Activated T-cell treated with anti-CD3 and anti-CD28 coated beads, Interleukin-2, amount 50 U/mL, for 24 hours (primary cell): ENCODE results near the gene AIP.

Source experiments
- DNase-seq: peaks from one replicate; pipeline ENCODE4 v3.0.0-alpha.2; 2020
- H3K27ac Mint-ChIP-seq: 2 replicates; pipeline ENCODE4 v1.8.0; 2020; ENCODE audit warnings: mild to moderate bottlenecking, mixed read lengths
- H3K27me3 Mint-ChIP-seq: 2 replicates; pipeline ENCODE4 v1.8.0; 2020; ENCODE audit warnings: mixed read lengths
- H3K36me3 Mint-ChIP-seq: 2 replicates; pipeline ENCODE4 v1.8.0; 2020; ENCODE audit warnings: low read depth, mixed read lengths
- H3K4me1 Mint-ChIP-seq: 2 replicates; pipeline ENCODE4 v1.8.0; 2020; ENCODE audit warnings: low read depth, mixed read lengths
- H3K4me3 Mint-ChIP-seq: 2 replicates; pipeline ENCODE4 v1.8.0; 2020; ENCODE audit warnings: mild to moderate bottlenecking, moderate library complexity, mixed read lengths
- H3K9me3 Mint-ChIP-seq: 2 replicates; pipeline ENCODE4 v1.8.0; 2020; ENCODE audit warnings: mixed read lengths

Gene AIP

DNA sequence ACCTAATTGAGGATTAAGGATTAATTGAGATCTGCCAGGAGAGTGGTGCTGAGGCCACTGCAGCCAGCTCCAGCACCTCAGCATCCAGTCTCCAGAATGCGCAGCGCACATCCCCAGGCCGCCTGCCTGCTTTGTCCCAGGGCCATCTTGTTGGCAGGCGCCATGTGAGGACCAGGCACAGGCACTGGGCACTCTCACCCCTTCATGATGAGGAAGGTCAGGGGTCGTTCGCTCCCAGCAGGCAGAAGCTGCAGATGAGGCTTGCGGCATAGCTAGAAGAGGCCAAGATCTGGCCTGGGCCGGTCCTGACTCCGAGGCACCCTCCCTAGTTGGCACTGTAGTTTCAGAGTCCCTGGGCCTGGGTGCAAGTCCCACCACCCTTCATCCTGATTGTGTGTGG is 34.0 kb downstream of the AIP start:
- Mint-ChIP-seq H3K27ac (no peak overlapping the region), H3K4me1 (no peaks in the 10 kb centered on the region), H3K9me3 (no peaks in the 10 kb centered on the region), H3K27me3 (peaks cover 5% of the 10 kb centered on the region), H3K36me3 (no peaks in the 10 kb centered on the region), H3K4me3 (no peak overlapping the region)
- DNase-seq, result no peak

DNA sequence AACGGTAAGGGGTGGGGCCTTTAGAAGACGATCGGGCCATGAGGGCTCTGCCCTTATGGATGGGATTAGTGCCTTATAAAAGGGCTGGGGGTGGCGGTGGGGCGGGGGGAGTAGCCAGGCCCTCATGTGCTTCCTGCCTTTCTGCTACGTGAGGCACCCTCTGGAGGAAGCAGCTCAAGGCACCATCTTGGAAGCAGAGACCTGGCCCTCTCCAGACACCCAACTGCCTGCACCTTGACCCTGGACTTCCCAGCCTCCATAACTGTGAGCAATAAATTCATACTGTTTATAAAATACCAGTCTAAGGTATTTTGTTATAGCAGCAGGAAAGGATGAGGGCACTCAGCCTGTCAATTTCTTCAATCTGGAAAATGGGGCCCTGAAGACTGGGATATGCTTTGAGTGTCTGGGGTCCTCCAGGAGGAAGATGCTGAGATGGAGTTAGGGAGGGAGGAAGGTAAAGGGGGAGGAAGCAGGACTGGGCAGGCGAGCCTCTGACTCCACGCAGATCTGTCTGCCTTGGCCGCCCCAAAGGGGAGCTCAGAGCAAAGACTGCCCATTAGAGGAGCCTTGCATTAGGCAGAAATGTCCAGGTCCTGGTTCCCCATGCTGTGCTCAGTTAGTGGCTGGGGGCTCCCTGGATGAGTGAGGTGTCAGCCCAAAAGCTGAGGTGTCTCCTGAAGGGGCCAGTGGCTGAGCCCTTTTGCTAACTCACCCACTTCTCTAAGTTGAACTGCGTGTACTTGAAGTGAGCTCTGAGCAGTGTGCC is 35.1 kb downstream of the AIP start:
- no peak overlapping the region for H3K27ac Mint-ChIP-seq
- H3K4me3 Mint-ChIP-seq, result no peak overlapping the region
- H3K36me3 Mint-ChIP-seq, result no peaks in the 10 kb centered on the region
- no peaks in the 10 kb centered on the region for H3K9me3 Mint-ChIP-seq
- no peak for DNase-seq
- H3K4me1 Mint-ChIP-seq, result no peaks in the 10 kb centered on the region
- peaks cover 5% of the 10 kb centered on the region for H3K27me3 Mint-ChIP-seq

DNA sequence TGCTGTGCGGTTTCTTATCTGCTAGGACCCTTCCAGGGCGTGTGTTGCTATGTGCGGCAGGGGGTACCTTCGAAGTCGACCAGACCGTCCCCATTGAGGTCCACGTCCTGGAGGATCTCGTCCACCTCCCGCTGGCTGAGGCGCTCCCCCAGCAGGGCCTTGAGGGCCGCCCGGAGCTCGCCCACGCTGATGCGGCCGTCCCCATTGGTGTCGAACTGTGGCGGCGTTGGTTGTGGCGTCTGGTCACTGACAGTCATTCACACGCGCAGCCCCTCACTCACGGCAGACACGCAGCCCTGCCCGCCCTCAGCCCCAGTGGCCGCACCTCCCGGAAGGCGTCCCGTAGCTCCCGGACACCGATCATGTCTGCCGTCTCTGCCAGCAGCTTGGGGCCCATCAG is 36.9 kb downstream of the AIP start:
- Mint-ChIP-seq H3K9me3 (no peaks in the 10 kb centered on the region), H3K27ac (no peak overlapping the region), H3K4me1 (no peaks in the 10 kb centered on the region), H3K36me3 (no peaks in the 10 kb centered on the region), H3K27me3 (peaks cover 3% of the 10 kb centered on the region), H3K4me3 (no peak overlapping the region)
- no peak for DNase-seq

DNA sequence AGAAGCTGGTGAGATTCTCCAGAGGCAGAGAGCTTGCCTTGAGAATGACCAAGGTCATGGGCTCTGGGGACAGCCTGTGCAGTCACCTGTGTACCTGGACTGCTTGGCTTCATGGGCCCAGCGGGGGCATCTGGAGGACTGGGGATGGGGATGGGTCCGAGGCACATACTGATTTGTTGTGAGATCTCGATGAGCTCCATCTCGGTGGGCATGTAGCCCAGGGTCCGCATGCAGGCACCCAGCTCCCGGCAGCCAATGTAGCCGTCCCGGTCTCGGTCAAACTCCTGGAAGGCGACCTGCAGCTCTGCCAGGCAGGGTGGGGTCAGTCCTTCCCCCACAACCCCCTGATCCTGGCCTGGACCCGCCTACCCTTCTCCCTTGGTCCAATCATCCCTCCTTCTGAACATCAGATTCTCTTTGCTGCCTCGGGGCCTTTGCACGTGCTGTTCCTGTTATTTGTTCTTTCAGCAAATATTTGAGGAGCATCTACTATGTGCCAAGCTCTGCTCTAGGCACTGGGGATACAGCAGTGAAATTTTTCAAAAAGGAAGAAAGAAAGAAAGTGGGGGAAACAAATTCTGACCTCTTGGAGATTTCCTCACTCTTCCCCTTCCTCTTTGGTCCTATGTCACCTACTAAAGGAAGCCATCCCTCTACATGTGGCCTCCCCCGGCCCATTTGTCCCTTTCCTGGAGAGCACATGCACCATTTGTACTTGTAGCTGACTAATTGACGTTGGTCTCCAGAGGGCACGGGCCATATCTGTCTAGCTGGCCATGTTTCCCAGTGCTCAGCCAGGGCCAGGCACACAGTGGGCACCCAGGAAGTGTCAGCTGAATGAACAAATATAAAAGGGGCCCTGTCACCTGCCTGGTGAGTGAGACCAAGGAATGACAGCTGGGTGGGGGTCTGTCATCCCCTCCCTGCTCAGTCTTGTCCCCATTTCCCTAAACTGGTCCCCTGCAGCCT is 38.3 kb downstream of the AIP start:
- Mint-ChIP-seq H3K36me3 (no peaks in the 10 kb centered on the region), H3K27me3 (peaks cover 3% of the 10 kb centered on the region), H3K4me3 (no peak overlapping the region), H3K9me3 (no peaks in the 10 kb centered on the region), H3K27ac (no peak overlapping the region), H3K4me1 (no peaks in the 10 kb centered on the region)
- no peak for DNase-seq

DNA sequence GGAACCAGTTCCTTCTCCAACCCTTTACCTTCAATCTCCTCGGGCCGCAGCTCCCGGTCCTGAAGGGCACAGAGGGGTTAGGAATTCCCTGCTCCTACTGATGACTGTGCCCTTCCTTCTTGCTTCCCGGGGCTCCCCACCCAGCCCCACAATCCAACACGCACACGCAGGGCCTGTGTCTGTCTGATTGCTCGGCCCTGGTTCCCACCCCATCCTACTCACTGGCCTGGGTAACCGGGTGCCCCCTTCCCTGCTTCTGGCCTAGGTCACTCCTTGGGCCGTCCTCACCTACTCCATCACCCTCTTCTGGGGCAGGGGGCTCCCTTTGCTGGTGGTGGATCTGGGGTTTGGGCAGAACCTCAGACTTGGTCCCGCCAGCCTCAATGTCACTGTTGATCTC is 39.1 kb downstream of the AIP start:
- Mint-ChIP-seq H3K27ac (no peak overlapping the region), H3K27me3 (peaks cover 6% of the 10 kb centered on the region), H3K36me3 (no peaks in the 10 kb centered on the region), H3K9me3 (no peaks in the 10 kb centered on the region), H3K4me1 (no peaks in the 10 kb centered on the region), H3K4me3 (no peak overlapping the region)
- DNase-seq, result no peak

DNA sequence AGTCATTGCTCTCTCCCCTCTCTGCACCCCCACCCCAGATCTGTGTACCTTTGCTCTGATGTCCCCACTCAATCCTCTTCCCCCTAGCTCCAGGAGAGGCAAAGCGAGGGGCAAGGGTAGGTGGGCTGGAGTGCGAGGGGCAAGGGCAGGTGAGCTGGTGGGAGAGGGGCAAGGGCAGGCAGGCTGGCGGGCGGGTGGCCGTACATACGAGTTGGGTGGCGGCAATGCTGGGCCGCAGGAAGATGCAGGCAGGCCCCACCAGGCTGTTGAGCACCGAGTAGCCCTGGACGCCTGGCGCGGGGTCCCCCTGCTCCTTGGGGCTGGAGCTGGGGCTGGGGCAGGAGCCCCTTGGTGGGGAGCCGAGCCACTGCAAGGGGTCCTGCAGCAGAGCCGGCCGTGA is 39.5 kb downstream of the AIP start:
- Mint-ChIP-seq H3K27ac (no peak overlapping the region), H3K4me1 (no peaks in the 10 kb centered on the region), H3K36me3 (no peaks in the 10 kb centered on the region), H3K9me3 (no peaks in the 10 kb centered on the region), H3K4me3 (no peak overlapping the region), H3K27me3 (peaks cover 8% of the 10 kb centered on the region)
- no peak for DNase-seq

DNA sequence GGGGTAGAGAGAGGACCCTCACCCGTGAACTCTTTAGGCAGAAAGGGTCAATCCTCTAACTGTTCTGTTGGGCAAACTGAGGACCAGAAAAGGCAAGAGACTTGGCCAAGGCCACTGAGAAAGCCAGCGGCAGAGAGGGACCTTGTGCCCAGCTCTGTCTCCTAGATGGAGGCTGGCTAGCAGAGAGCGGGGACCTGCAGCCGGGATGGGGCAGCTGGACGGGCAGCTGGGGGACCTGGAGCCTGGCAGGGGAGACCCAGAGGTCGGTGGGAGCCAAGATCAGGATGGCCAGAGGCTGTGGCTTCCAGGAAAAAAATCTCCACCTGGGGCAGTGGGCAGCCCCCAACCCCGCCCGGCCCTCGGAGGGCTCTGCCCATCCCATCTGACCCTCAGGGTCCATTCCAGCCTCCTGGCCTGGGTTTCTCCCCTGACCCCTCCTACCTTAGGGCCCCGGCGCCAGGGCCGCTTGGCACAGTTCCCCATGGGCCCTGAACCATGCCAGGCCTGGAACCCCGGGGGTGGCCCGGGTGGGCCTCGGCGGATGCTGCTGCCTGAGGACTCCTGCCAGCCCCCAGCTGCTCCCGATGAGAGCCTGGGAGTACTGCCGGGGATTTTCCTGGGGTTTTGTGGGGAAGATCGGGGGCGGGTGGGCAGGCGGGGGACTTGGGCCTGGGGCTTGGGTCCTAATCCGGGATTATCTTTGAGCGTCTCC is 40.2 kb downstream of the AIP start, which contains the start of gene CABP2:
CABP2 (minus strand) TSS at position 603 of the 712 bp plus-strand sequence; CDS start at position 483, 120 bp downstream.
- DNase-seq, result no peak
- H3K4me3 Mint-ChIP-seq, result no peak within 1 kb of the TSS
- H3K4me1 Mint-ChIP-seq, result no peaks in the 10 kb centered on the region
- no peak within 1 kb of the TSS for H3K27ac Mint-ChIP-seq
- H3K27me3 Mint-ChIP-seq, result peaks cover 11% of the 10 kb centered on the region
- no peaks in the 10 kb centered on the region for H3K9me3 Mint-ChIP-seq
- H3K36me3 Mint-ChIP-seq, result no peaks in the 10 kb centered on the region

DNA sequence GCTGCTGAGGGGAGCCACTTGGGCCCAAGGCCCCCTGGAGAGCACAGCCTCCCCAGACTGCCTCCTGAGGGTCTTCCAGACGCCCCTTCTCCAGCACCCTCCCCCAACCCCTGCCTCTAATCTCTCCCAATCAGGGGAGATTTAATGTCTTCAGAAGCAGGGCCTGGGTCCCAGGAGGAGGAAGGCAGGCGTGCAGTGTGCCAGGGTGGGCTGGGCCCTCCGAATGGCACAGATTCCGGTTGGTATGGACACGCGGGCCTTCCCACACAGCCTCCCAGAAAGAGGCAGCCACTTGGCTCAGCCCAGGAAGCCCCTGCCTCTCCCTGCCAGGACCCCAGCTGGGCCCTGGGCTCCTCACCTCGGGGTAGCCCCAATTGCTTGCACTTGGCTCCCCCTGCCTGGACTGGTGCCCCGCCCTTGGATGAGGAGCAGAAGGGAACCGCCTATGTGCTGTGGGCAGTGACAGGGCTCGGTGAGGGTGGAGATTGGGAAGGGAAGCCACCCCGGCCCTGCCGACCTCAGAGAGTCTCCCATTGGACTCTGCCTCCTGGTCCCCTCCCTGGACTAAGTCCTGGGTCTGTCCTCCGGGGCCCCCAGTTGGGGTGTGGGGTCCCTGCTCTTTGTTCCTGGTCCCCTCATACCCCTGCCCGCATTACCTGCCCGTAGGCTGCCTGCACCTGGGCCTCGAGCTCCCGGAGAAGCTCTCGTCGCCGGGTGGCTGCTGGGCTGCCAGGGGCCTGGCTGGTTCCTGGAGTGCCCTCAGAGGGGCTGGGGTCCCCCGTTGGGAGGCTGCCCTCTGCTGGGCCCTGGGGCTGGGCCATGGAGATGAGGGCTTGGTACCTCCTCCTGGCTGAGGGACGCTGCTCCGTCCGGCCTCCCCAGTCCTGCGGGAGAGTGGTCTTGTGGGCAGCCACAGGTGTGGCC is 41.0 kb downstream of the AIP start:
- DNase-seq, result no peak
- H3K27ac Mint-ChIP-seq, result no peak overlapping the region
- H3K4me3 Mint-ChIP-seq, result no peak overlapping the region
- peaks cover 11% of the 10 kb centered on the region for H3K27me3 Mint-ChIP-seq
- no peaks in the 10 kb centered on the region for H3K4me1 Mint-ChIP-seq
- H3K9me3 Mint-ChIP-seq, result no peaks in the 10 kb centered on the region
- H3K36me3 Mint-ChIP-seq, result no peaks in the 10 kb centered on the region

DNA sequence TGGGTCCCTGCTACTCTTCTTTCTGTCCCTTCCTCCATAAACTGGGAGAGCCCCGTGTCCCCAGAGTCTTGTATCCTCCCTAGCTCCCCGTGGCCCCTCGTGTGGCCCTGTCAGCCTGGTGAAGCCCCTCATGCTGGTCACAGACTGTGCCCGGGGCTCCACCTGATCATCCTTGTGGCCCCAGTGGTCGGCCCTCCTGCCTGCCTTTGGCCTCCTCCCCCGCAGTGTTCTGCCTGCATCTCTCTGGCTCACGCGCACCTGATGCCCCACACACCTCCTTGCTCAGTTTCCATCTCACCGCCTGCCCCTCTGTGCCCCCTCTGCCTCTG is 41.6 kb downstream of the AIP start:
- H3K4me3 Mint-ChIP-seq, result no peak overlapping the region
- H3K4me1 Mint-ChIP-seq, result no peaks in the 10 kb centered on the region
- H3K36me3 Mint-ChIP-seq, result no peaks in the 10 kb centered on the region
- DNase-seq, result no peak
- H3K9me3 Mint-ChIP-seq, result no peaks in the 10 kb centered on the region
- H3K27me3 Mint-ChIP-seq, result peaks cover 11% of the 10 kb centered on the region
- H3K27ac Mint-ChIP-seq, result no peak overlapping the region

DNA sequence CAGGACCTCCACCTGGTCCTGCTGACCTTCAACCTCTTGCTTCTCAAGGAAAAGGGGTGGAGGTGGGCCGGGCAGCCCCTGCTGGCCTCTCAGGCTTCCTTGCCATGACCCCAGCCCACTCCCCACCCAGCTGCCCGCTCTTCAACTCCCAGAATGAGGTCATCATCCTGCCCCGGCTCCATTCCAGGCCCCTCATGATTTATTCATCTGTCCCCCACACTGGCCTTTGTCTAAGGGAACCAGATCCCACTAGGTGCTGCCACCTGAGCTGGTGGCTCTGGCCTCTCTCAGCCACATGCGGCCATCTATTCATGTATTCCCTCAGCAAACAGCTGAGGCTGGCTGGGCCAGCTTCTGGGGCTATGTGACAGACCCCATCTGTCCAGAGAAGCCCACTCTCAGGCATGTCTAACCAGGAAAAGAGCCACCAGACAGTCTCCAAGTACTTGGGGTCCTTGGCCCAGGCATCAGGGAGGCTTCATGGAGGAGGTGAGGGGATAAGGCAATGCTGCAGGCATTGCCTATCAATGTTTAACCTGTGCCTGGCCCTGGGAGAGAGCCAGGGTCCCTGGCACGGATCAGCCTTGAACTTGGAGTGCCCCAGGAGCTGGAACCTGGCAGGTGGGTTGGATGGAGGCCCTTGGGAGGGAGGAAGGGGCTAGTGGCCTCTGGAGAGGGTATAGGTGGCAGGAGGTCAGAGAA is 42.6 kb downstream of the AIP start:
- H3K27ac Mint-ChIP-seq, result no peak overlapping the region

DNA sequence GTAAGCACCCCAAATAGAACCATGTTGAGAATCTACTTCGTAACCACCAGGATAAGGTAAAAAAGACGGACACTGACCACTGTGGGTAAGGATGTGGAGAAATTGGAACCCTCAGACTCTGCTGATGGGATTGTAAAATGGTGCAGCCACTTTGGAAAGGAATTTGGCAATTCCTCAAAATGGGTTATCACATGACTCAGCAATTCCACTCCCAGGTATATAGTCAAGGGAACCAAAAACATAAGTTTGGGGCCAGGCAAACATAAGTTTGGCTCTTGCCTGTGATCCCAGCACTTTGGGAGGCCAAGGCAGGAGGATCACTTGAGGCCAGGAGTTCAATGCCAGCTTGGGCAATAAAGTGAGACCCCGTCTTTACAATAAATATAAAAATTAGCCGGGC is 45.5 kb downstream of the AIP start:
- no peaks in the 10 kb centered on the region for H3K36me3 Mint-ChIP-seq
- H3K27ac Mint-ChIP-seq, result no peak overlapping the region
- no peak for DNase-seq
- no peak overlapping the region for H3K4me3 Mint-ChIP-seq
- H3K9me3 Mint-ChIP-seq, result peaks cover 6% of the 10 kb centered on the region
- H3K4me1 Mint-ChIP-seq, result no peaks in the 10 kb centered on the region
- H3K27me3 Mint-ChIP-seq, result peaks cover 11% of the 10 kb centered on the region

More for the DNA sequence above, 42.6 kb downstream of the AIP start:
- Mint-ChIP-seq H3K9me3 (no peaks in the 10 kb centered on the region), H3K27me3 (peaks cover 11% of the 10 kb centered on the region), H3K36me3 (no peaks in the 10 kb centered on the region), H3K4me1 (no peaks in the 10 kb centered on the region), H3K4me3 (no peak overlapping the region)
- DNase-seq, result no peak

DNA sequence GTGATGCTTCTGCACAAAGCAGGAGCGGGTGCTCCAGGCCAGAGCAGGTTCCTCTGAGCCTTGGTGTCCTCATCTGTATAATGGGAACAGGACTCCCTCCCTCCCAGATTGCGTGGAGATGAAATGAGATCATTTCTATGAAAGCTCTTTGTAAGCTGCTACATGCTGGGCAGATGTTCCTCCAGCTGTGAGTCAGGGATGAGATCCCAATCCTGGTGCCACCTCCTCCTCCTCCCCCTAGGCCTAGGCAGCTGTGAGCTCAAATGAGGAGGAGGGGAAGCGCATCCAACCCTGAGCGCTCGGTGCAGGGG is 47.4 kb downstream of the AIP start:
- H3K36me3 Mint-ChIP-seq, result peaks cover 4% of the 10 kb centered on the region

DNA sequence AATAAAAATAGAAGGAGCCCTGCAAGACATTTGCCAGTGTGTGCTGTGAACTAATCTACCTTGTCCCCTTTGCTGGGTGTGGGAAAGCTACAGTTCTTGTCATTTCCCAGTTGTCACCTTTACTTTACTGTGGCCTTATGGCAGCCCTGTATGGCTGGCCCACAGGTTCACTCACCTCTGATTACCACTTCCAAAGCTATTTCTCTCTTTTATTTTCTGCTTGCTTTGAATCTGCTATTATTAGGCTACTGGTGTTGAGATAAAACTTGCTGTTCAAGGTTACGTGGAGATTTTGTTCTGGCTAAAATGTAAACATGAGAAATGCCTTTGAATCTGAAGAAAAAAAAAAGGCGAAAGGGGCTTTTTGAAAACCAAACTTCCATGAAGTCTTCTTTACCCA is 50.1 kb downstream of the AIP start:
- Mint-ChIP-seq H3K4me3 (no peak overlapping the region), H3K4me1 (no peaks in the 10 kb centered on the region), H3K27ac (no peak overlapping the region), H3K27me3 (peaks cover 5% of the 10 kb centered on the region), H3K9me3 (peaks cover 21% of the 10 kb centered on the region), H3K36me3 (peaks cover 4% of the 10 kb centered on the region)
- no peak for DNase-seq

More for the DNA sequence above, 47.4 kb downstream of the AIP start:
- H3K4me1 Mint-ChIP-seq, result no peaks in the 10 kb centered on the region
- no peak overlapping the region for H3K4me3 Mint-ChIP-seq
- peaks cover 17% of the 10 kb centered on the region for H3K9me3 Mint-ChIP-seq
- H3K27me3 Mint-ChIP-seq, result peaks cover 12% of the 10 kb centered on the region
- DNase-seq, result no peak
- H3K27ac Mint-ChIP-seq, result no peak overlapping the region
